CD4-positive, alpha-beta T cell (primary cell): ENCODE data around the gene BRD7. TPM values are rescaled to one million over a fixed set of nuclear protein-coding genes. Genes with fewer than 3 reads are reported as not detected.

Experiments used
- ATAC-seq: fragments of 200-7000 bp; cut with Tn5 transposase; one replicate; pipeline ENCODE4 v1.10.0; 2022; ENCODE audit warnings: mild to moderate bottlenecking; ENCODE audit not compliant: poor library complexity
- CTCF ChIA-PET: fragments of 350-600 bp; sonication (Branson Sonifier 250); formaldehyde crosslinking; loops from one replicate; lab custom pipeline; 2021; ENCODE audit warnings: antibody characterized with exemption, inconsistent platforms; lab: Charles Lee
- POLR2A ChIA-PET: fragments of 350-600 bp; sonication (Branson Sonifier 250); formaldehyde crosslinking; loops from one replicate; lab custom pipeline; 2021; ENCODE audit warnings: antibody characterized with exemption, inconsistent platforms; lab: Charles Lee
- DNase-seq, 14 experiments: peaks; one replicate each; pipeline ENCODE4 v3.0.0-alpha.2; 2013 to 2020; ENCODE audit warnings: mixed read lengths in 2 of 14
- H3K27ac ChIP-seq, 2 donors: one replicate each; pipeline versions ENCODE4 v1.5.1 to v1.7.0; 2013; ENCODE audit warnings: low read length in 2 of 2, low read depth in 1 of 2, mild to moderate bottlenecking in 1 of 2
- H3K27me3 ChIP-seq, 2 experiments: 1 replicate in 1 of 2; 2 replicates in 1 of 2; pipeline versions ENCODE4 v1.6.1 to v1.7.0; 2013; ENCODE audit warnings: low read length in 2 of 2, control low read depth in 1 of 2, mild to moderate bottlenecking in 1 of 2, moderate library complexity in 1 of 2; ENCODE audit not compliant: insufficient read depth in 2 of 2, control insufficient read depth in 1 of 2
- H3K36me3 ChIP-seq: one replicate; pipeline ENCODE4 v1.6.1; 2013; ENCODE audit warnings: low read length, control low read depth; ENCODE audit not compliant: insufficient read depth
- H3K4me1 ChIP-seq: one replicate; pipeline ENCODE4 v1.6.1; 2013; ENCODE audit warnings: low read length, control low read depth; ENCODE audit not compliant: insufficient read depth
- H3K4me3 ChIP-seq: one replicate; pipeline ENCODE4 v1.5.1; 2013; ENCODE audit warnings: mild to moderate bottlenecking, low read length, moderate library complexity
- H3K9me3 ChIP-seq, 2 experiments: 1 replicate in 1 of 2; 2 replicates in 1 of 2; pipeline versions ENCODE4 v1.6.1 to v1.7.0; 2013; ENCODE audit warnings: low read length in 2 of 2, mild to moderate bottlenecking in 2 of 2, control low read depth in 1 of 2, moderate library complexity in 1 of 2; ENCODE audit not compliant: control insufficient read depth in 1 of 2, insufficient read depth in 1 of 2
- H3K27ac Mint-ChIP-seq: one replicate; pipeline ENCODE4 v1.8.0; 2020; ENCODE audit warnings: mixed read lengths
- H3K27me3 Mint-ChIP-seq: one replicate; pipeline ENCODE4 v1.8.0; 2021; ENCODE audit warnings: mixed read lengths
- H3K36me3 Mint-ChIP-seq: one replicate; pipeline ENCODE4 v1.8.0; 2021; ENCODE audit warnings: low read depth, mixed read lengths
- H3K4me1 Mint-ChIP-seq: one replicate; pipeline ENCODE4 v1.8.0; 2021; ENCODE audit warnings: low read depth, mixed read lengths
- H3K4me3 Mint-ChIP-seq: one replicate; pipeline ENCODE4 v1.8.0; 2020; ENCODE audit warnings: mild to moderate bottlenecking, mixed read lengths
- H3K9me3 Mint-ChIP-seq: one replicate; pipeline ENCODE4 v1.8.0; 2020; ENCODE audit warnings: mixed read lengths
- intact Hi-C, 2 experiments: fragments of 100-400 bp; cut with DNase I in 1 of 2; cut with micrococcal nuclease in 1 of 2; formaldehyde crosslinking; loops; one replicate each; pipeline versions ENCODE4 v1.15.1 to v1.9.0; 2023 to 2025; cut with DNase I, micrococcal nuclease
- total RNA-seq, 174 experiments: library from RNA in 2 of 174; stranded (reverse) in 2 of 174; gene quantifications; one replicate each; pipeline ENCODE4 v1.2.3 and lab custom pipeline; 2021 to 2026
- TF ChIP-seq, protein P1 (sequence below): fragments of 200-600 bp; IDR thresholded peaks from one replicate; pipeline ENCODE4 v1.8.0; 2022; ENCODE audit warnings: antibody characterized with exemption, mild to moderate bottlenecking

Gene BRD7
- total RNA-seq, 2 experiments from 2014 or later: 95.4 to 103 TPM

DNA sequence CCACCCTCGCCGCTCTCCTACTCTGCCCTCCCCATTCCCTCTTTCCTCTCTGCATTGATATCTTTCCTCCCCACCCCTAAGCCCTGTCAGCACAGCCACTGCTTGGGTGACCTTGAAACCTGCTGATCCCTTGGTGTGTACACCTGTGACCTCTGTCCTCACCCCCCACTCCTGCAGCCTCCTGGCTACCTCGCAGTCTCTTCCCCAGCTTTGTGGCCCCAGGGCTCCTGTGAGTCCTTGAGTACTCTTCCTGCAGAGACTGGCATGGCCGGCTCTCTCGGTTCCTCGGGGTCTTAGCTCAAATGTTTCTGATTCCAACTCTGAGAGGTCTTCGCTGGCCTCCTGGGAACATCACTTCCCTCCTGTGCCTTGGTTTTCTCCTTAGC lies 70.7 kb downstream of the BRD7 start:
- Histone ChIP-seq H3K4me1 (no peaks in the 10 kb centered on the region), H3K27me3 (no peaks in the 10 kb centered on the region), H3K4me3 (no peak overlapping the region), H3K27ac (peak overlapping the region in 1 of 2 donors; percentile 11), H3K9me3 (no peaks in the 10 kb centered on the region), H3K36me3 (peaks cover 93% of the 10 kb centered on the region)
- ChIA-PET CTCF (no interaction called here), POLR2A (no interaction called here)
- Mint-ChIP-seq H3K27ac (peak overlapping the region; percentile 51), H3K4me3 (no peak overlapping the region), H3K9me3 (no peaks in the 10 kb centered on the region), H3K27me3 (no peaks in the 10 kb centered on the region), H3K36me3 (peaks cover 85% of the 10 kb centered on the region), H3K4me1 (peaks cover 4% of the 10 kb centered on the region)
- no peak for DNase-seq
- TF ChIP-seq, protein P1, sequence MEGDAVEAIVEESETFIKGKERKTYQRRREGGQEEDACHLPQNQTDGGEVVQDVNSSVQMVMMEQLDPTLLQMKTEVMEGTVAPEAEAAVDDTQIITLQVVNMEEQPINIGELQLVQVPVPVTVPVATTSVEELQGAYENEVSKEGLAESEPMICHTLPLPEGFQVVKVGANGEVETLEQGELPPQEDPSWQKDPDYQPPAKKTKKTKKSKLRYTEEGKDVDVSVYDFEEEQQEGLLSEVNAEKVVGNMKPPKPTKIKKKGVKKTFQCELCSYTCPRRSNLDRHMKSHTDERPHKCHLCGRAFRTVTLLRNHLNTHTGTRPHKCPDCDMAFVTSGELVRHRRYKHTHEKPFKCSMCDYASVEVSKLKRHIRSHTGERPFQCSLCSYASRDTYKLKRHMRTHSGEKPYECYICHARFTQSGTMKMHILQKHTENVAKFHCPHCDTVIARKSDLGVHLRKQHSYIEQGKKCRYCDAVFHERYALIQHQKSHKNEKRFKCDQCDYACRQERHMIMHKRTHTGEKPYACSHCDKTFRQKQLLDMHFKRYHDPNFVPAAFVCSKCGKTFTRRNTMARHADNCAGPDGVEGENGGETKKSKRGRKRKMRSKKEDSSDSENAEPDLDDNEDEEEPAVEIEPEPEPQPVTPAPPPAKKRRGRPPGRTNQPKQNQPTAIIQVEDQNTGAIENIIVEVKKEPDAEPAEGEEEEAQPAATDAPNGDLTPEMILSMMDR: no peak
- ATAC-seq: no peak
- intact Hi-C loops: no loop called here

DNA sequence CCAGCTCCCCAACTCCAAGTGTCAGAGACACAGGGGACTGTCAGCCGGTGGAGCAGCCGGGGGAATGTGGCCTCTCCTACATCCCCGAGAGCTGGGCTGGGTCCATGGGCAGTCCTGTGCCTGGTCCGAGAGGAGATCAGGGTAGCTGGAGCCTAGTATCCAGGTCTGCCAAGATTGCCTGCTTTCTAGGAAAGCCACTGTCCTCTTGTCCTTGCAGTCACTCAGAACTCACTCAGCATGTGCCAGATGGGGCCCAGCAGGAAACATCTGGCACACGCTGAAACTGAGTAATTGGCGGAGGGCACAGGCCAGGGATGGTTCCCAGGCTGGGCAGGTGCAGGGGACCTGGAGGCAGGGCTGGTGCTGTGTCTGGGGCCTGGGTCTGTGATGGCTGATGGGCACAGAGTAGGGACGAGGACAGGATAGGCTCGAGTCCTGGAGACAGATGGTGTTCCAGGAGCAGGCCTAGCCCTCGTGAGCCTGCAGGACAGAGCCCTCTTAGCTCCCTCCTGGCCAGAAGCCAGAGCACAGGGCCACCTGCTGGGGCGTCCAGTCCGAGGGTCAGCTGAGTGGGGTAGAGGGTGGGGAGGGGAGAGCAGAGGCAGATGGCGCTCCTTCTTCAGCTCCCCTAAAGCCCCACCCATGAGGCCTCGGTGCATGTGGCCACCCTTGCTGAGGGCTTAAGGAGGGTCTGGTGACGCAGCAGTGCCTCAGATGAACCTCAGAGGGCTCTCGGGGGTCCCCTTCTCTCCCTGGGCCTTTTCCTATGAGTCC lies 71.3 kb downstream of the BRD7 start:
- Histone ChIP-seq H3K36me3 (peaks cover 93% of the 10 kb centered on the region), H3K4me1 (no peaks in the 10 kb centered on the region), H3K27me3 (no peaks in the 10 kb centered on the region), H3K9me3 (no peaks in the 10 kb centered on the region), H3K27ac (peak overlapping the region in 1 of 2 donors; percentile 30), H3K4me3 (no peak overlapping the region)
- Mint-ChIP-seq H3K9me3 (no peaks in the 10 kb centered on the region), H3K36me3 (peaks cover 85% of the 10 kb centered on the region), H3K27me3 (no peaks in the 10 kb centered on the region), H3K4me1 (peaks cover 4% of the 10 kb centered on the region), H3K27ac (no peak overlapping the region), H3K4me3 (no peak overlapping the region)
- ATAC-seq (no peak), DNase-seq (no peak)
- POLR2A ChIA-PET: interaction anchor here (0.5 to 1.5 kb wide), 3 partner anchors 24 to 211 kb away, joined by 3 to 4 read pairs (median 3); no protein-coding TSS in a partner anchor
- TF ChIP-seq, protein P1: no peak
- intact Hi-C loops: no loop called here
- CTCF ChIA-PET: no interaction called here

DNA sequence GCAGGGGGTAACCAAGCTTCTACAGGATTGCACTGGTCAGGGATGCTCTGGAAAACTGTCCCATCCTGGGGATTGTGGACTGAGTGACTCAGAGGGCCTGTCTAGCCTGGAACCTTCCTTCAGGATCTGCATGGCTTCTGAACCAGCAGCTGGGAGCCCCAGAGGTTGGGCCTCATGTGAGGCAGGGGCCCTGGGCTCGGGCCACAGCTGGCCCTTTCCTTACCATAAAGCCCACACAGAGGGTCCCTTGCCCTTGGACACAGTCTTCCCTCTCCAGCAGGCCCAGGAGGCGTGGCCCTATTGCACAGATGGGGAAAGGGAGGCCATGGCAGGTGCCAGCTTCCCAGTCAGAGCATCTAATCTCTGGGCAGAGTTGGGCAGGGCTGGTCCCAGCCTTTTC lies 72.0 kb downstream of the BRD7 start:
- ChIA-PET CTCF (no interaction called here), POLR2A (interaction anchor here (0.5 to 1.5 kb wide), 2 partner anchors 23 to 39 kb away, joined by 3 to 4 read pairs; no protein-coding TSS in a partner anchor)
- TF ChIP-seq, protein P1: no peak
- no peaks in the 10 kb centered on the region for H3K27me3 Mint-ChIP-seq
- DNase-seq (no peak), ATAC-seq (no peak)
- H3K9me3 Mint-ChIP-seq: no peaks in the 10 kb centered on the region
- Histone ChIP-seq H3K27ac (peak overlapping the region in 1 of 2 donors; percentile 30), H3K9me3 (no peaks in the 10 kb centered on the region), H3K27me3 (no peaks in the 10 kb centered on the region), H3K36me3 (peaks cover 97% of the 10 kb centered on the region), H3K4me1 (peaks cover 4% of the 10 kb centered on the region), H3K4me3 (no peak overlapping the region)
- H3K27ac Mint-ChIP-seq: no peak overlapping the region
- peaks cover 4% of the 10 kb centered on the region for H3K4me1 Mint-ChIP-seq
- H3K36me3 Mint-ChIP-seq: peaks cover 85% of the 10 kb centered on the region
- intact Hi-C loops: no loop called here
- no peak overlapping the region for H3K4me3 Mint-ChIP-seq
